ENCODE results near the gene DVL1. TPM values are rescaled to one million over a fixed set of nuclear protein-coding genes. Genes with fewer than 3 reads are reported as not detected.

The DVL1 gene
- total RNA-seq, 6 donors from 2014 or later: 71.8 to 205 (median 90.6) TPM

DNA sequence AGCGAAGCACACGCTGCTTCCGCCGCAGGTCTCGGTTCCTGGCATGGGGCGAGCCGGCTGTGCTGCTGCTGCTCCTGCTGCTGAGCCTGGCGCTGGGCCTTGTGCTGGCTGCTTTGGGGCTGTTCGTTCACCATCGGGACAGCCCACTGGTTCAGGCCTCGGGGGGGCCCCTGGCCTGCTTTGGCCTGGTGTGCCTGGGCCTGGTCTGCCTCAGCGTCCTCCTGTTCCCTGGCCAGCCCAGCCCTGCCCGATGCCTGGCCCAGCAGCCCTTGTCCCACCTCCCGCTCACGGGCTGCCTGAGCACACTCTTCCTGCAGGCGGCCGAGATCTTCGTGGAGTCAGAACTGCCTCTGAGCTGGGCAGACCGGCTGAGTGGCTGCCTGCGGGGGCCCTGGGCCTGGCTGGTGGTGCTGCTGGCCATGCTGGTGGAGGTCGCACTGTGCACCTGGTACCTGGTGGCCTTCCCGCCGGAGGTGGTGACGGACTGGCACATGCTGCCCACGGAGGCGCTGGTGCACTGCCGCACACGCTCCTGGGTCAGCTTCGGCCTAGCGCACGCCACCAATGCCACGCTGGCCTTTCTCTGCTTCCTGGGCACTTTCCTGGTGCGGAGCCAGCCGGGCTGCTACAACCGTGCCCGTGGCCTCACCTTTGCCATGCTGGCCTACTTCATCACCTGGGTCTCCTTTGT is 15.5 kb downstream of the DVL1 start:
- ATAC-seq (ENCODE audit: low FRiP score in 2 of 2) (peak in 1 of 2 donors; percentile 7), DNase-seq (peak in 1 of 2 donors; percentile 83)
- H3K36me3 ChIP-seq: peaks cover 0 to 41% (median 21%) of the 10 kb centered on the region in 4 donors
- no peak overlapping the region for H3K4me3 ChIP-seq
- H3K9me3 ChIP-seq: no peaks in the 10 kb centered on the region
- H3K27ac ChIP-seq: no peak overlapping the region
- 91 to 92% methylated on average over 21 to 34 of the region's 36 CpGs for WGBS, 2 donors
- TF ChIP-seq, protein P1, sequence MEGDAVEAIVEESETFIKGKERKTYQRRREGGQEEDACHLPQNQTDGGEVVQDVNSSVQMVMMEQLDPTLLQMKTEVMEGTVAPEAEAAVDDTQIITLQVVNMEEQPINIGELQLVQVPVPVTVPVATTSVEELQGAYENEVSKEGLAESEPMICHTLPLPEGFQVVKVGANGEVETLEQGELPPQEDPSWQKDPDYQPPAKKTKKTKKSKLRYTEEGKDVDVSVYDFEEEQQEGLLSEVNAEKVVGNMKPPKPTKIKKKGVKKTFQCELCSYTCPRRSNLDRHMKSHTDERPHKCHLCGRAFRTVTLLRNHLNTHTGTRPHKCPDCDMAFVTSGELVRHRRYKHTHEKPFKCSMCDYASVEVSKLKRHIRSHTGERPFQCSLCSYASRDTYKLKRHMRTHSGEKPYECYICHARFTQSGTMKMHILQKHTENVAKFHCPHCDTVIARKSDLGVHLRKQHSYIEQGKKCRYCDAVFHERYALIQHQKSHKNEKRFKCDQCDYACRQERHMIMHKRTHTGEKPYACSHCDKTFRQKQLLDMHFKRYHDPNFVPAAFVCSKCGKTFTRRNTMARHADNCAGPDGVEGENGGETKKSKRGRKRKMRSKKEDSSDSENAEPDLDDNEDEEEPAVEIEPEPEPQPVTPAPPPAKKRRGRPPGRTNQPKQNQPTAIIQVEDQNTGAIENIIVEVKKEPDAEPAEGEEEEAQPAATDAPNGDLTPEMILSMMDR (IDR thresholded peaks at IDR 0.05): no peak
- TF ChIP-seq EP300 (IDR thresholded peaks at IDR 0.05) (no peak), POLR2A (IDR thresholded peaks at IDR 0.05) (no peak), POLR2AphosphoS5 (IDR thresholded peaks at IDR 0.05) (no peak)
- H3K4me1 ChIP-seq: peaks cover 0 to 28% (median 11%) of the 10 kb centered on the region in 4 donors
- H3K27me3 ChIP-seq: no peaks in the 10 kb centered on the region

- Histone ChIP-seq H3K27ac (no peak overlapping the region), H3K36me3 (peaks cover 0 to 41% (median 21%) of the 10 kb centered on the region in 4 donors), H3K4me3 (no peak overlapping the region), H3K27me3 (no peaks in the 10 kb centered on the region), H3K4me1 (peaks cover 0 to 28% (median 11%) of the 10 kb centered on the region in 4 donors), H3K9me3 (no peaks in the 10 kb centered on the region)
- DNase-seq (peak; percentile 62 to 89), ATAC-seq (ENCODE audit: low FRiP score in 2 of 2) (no peak)
- WGBS, 2 donors: 62 to 69% methylated on average over 19 to 31 of the region's 48 CpGs
- TF ChIP-seq, protein P1 (IDR thresholded peaks at IDR 0.05): no peak
- no peak for TF ChIP-seq EP300 (IDR thresholded peaks at IDR 0.05)
- no peak for TF ChIP-seq POLR2A (IDR thresholded peaks at IDR 0.05)
- no peak for TF ChIP-seq POLR2AphosphoS5 (IDR thresholded peaks at IDR 0.05)
Observed at GRCh38 chr1:1332774-1333480, 16.3 kb downstream of the DVL1 start.

- Histone ChIP-seq H3K9me3 (no peaks in the 10 kb centered on the region), H3K27me3 (no peaks in the 10 kb centered on the region), H3K27ac (no peak overlapping the region), H3K4me3 (no peak overlapping the region), H3K4me1 (peaks cover 0 to 30% (median 11%) of the 10 kb centered on the region in 4 donors), H3K36me3 (peaks cover 0 to 41% (median 23%) of the 10 kb centered on the region in 4 donors)
- WGBS, 2 donors: 84 to 96% methylated on average over 10 to 51 of the region's 57 CpGs
- DNase-seq (peak in 1 of 2 donors; percentile 82), ATAC-seq (ENCODE audit: low FRiP score in 2 of 2) (no peak)
- TF ChIP-seq EP300 (IDR thresholded peaks at IDR 0.05) (no peak), POLR2AphosphoS5 (IDR thresholded peaks at IDR 0.05) (peak in 1 of 2 donors; percentile 3)
Observed at GRCh38 chr1:1332031-1332755, 17.0 kb downstream of the DVL1 start.

DNA sequence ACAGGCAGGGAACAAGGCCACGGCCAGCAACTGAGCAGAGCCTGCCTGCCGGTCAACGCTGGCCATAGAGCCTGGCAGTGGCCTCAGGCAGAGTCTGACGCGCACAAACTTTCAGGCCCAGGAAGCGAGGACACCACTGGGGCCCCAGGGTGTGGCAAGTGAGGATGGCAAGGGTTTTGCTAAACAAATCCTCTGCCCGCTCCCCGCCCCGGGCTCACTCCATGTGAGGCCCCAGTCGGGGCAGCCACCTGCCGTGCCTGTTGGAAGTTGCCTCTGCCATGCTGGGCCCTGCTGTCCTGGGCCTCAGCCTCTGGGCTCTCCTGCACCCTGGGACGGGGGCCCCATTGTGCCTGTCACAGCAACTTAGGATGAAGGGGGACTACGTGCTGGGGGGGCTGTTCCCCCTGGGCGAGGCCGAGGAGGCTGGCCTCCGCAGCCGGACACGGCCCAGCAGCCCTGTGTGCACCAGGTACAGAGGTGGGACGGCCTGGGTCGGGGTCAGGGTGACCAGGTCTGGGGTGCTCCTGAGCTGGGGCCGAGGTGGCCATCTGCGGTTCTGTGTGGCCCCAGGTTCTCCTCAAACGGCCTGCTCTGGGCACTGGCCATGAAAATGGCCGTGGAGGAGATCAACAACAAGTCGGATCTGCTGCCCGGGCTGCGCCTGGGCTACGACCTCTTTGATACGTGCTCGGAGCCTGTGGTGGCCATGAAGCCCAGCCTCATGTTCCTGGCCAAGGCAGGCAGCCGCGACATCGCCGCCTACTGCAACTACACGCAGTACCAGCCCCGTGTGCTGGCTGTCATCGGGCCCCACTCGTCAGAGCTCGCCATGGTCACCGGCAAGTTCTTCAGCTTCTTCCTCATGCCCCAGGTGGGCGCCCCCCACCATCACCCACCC is 17.9 kb downstream of the DVL1 start, which contains the start of gene TAS1R3:
TAS1R3 (plus strand) TSS at position 213 of the 898 bp plus-strand sequence; CDS start at position 279, 66 bp downstream.
- no peaks in the 10 kb centered on the region for H3K27me3 ChIP-seq
- peaks cover 0 to 41% (median 22%) of the 10 kb centered on the region in 4 donors for H3K36me3 ChIP-seq
- H3K4me1 ChIP-seq: peaks cover 4 to 38% (median 15%) of the 10 kb centered on the region in 4 donors
- 73 to 87% methylated on average over 6 to 38 of the region's 41 CpGs for WGBS, 2 donors
- H3K9me3 ChIP-seq: no peaks in the 10 kb centered on the region
- peak in 1 of 2 donors; percentile 77 for DNase-seq
- peak in 1 of 2 donors; percentile 4 for ATAC-seq (ENCODE audit: low FRiP score in 2 of 2)
- TF ChIP-seq EP300 (IDR thresholded peaks at IDR 0.05) (no peak), POLR2A (IDR thresholded peaks at IDR 0.05) (peak in 1 of 4 donors; percentile 7), POLR2AphosphoS5 (IDR thresholded peaks at IDR 0.05) (no peak)
- TF ChIP-seq, protein P1 (IDR thresholded peaks at IDR 0.05): no peak
- H3K27ac ChIP-seq: peak within 1 kb of the TSS in 1 of 4 donors; percentile 35
- H3K4me3 ChIP-seq: no peak within 1 kb of the TSS

Measured in upper lobe of left lung (tissue), 6 donors.